NCI-H2227 (cell line): ENCODE measurements around the gene KIR2DL1.
"Not testable (repeated sequence)": the region's sequence is repeated elsewhere in the genome, so short reads cannot be mapped to it uniquely, and the experiment has no call there.

Experiments
- DNase-seq: peaks from one replicate; lab custom pipeline; 2025; ENCODE audit not compliant: unreplicated experiment; lab: John Stamatoyannopoulos, UW

The KIR2DL1 gene

GRCh38 chr19:54769646-54770045, at the start of gene KIR2DL1:
TSS of gene KIR2DL1 (plus strand) at chr19:54769793. CDS start at chr19:54769851, 58 bp downstream.
- DNase-seq, result not testable (repeated sequence)

- no peak for DNase-seq
These were observed 45.5 kb upstream of the KIR2DL1 start, which contains the start of gene KIR3DL3 for GRCh38 chr19:54724142-54724541. TSS of gene KIR3DL3 (plus strand) at chr19:54724442. CDS start at chr19:54724497, 55 bp downstream.

- DNase-seq, result no peak
These were observed 44.9 kb upstream of the KIR2DL1 start for GRCh38 chr19:54724644-54725043.

GRCh38 chr19:54725321-54725720, 44.3 kb upstream of the KIR2DL1 start:
- no peak for DNase-seq

- DNase-seq, result no peak
These were observed 42.0 kb upstream of the KIR2DL1 start for GRCh38 chr19:54727562-54727961.

GRCh38 chr19:54728167-54728566, 41.4 kb upstream of the KIR2DL1 start:
- DNase-seq, result no peak

- DNase-seq, result no peak
These were observed 40.0 kb upstream of the KIR2DL1 start for GRCh38 chr19:54729416-54730188.

- DNase-seq, result no peak
These were observed 38.4 kb upstream of the KIR2DL1 start for GRCh38 chr19:54731191-54731590.

GRCh38 chr19:54738306-54738705, 31.3 kb upstream of the KIR2DL1 start, which contains the start of gene KIR2DL3:
TSS of gene KIR2DL3 (plus strand) at chr19:54738513. CDS start at chr19:54738546, 33 bp downstream.
- not testable (repeated sequence) for DNase-seq

- DNase-seq, result no peak
These were observed 30.9 kb upstream of the KIR2DL1 start for GRCh38 chr19:54738715-54739114.

- no peak for DNase-seq
These were observed 29.8 kb upstream of the KIR2DL1 start for GRCh38 chr19:54739587-54740497.

- DNase-seq, result not testable (repeated sequence)
These were observed 27.6 kb upstream of the KIR2DL1 start for GRCh38 chr19:54741950-54742349.

- not testable (repeated sequence) for DNase-seq
These were observed 25.5 kb upstream of the KIR2DL1 start for GRCh38 chr19:54744080-54744479.

- not testable (repeated sequence) for DNase-seq
These were observed 21.8 kb upstream of the KIR2DL1 start for GRCh38 chr19:54747614-54748322.

- DNase-seq, result not testable (repeated sequence)
These were observed 19.3 kb upstream of the KIR2DL1 start for GRCh38 chr19:54750276-54750675.

GRCh38 chr19:54756204-54757110, 13.1 kb upstream of the KIR2DL1 start:
- DNase-seq, result not testable (repeated sequence)

- DNase-seq, result not testable (repeated sequence)
These were observed 11.0 kb upstream of the KIR2DL1 start for GRCh38 chr19:54758577-54758976.

- DNase-seq, result not testable (repeated sequence)
These were observed 5.4 kb upstream of the KIR2DL1 start for GRCh38 chr19:54764219-54764618.

- not testable (repeated sequence) for DNase-seq
These were observed 3.1 kb upstream of the KIR2DL1 start for GRCh38 chr19:54766464-54766863.

GRCh38 chr19:54770511-54770910, 918 bp downstream of the KIR2DL1 start:
- not testable (repeated sequence) for DNase-seq
